Measurements from ENCODE around the gene PSMB2.

Gene PSMB2

GRCh38 chr1:35599411-35599810, 41.9 kb downstream of the PSMB2 start:
- H3K36me3 ChIP-seq (ENCODE audit: control insufficient read depth in 4 of 4, insufficient read depth in 4 of 4, low read length in 3 of 4): peaks cover 12 to 52% (median 24%) of the 10 kb centered on the region in 4 experiments
- CTCF ChIA-PET: interaction anchor here (1.7 kb wide), 1 partner anchor 16 kb away, joined by 3 read pairs; no protein-coding TSS in a partner anchor
- 97% methylated on average over 3 of the region's 3 CpGs for WGBS (ENCODE audit: insufficient coverage)

GRCh38 chr1:35598895-35599294, 42.4 kb downstream of the PSMB2 start:
- no peak for DNase-seq
- H3K4me1 ChIP-seq (ENCODE audit: control extremely low read depth in 1 of 4, control insufficient read depth in 4 of 4, insufficient read depth in 4 of 4, low read length in 3 of 4): no peaks in the 10 kb centered on the region
- POLR2A ChIA-PET: interaction anchor here (1.2 kb wide), 1 partner anchor 21 kb away, joined by 3 read pairs; no protein-coding TSS in a partner anchor
- H3K36me3 ChIP-seq (ENCODE audit: control insufficient read depth in 4 of 4, insufficient read depth in 4 of 4, low read length in 3 of 4): peaks cover 12 to 52% (median 21%) of the 10 kb centered on the region in 4 experiments
- H3K27me3 ChIP-seq (replicated peaks in 2 of 5; ENCODE audit: control insufficient read depth in 4 of 5, insufficient read depth in 5 of 5, low read length in 4 of 5): no peaks in the 10 kb centered on the region
- no peaks in the 10 kb centered on the region for H3K9me3 ChIP-seq (ENCODE audit: control extremely low read depth in 1 of 5, control insufficient read depth in 4 of 5, insufficient read depth in 2 of 5, low read depth in 1 of 5, low read length in 4 of 5)
- no peak overlapping the region for H3K4me3 ChIP-seq (ENCODE audit: control insufficient read depth in 1 of 7, extremely low read depth in 1 of 7, insufficient read depth in 4 of 7, low read depth in 2 of 7, low read length in 6 of 7)
- 100% methylated on average over 1 of the region's 2 CpGs for WGBS (ENCODE audit: insufficient coverage)
- H3K27ac ChIP-seq (ENCODE audit: insufficient read depth in 1 of 2, low read depth in 1 of 2, low read length in 2 of 2, poor library complexity in 1 of 2, severe bottlenecking in 2 of 2): no peak overlapping the region
- CTCF ChIA-PET: interaction anchor here (1.7 kb wide), 1 partner anchor 16 kb away, joined by 3 read pairs; no protein-coding TSS in a partner anchor

More at GRCh38 chr1:35599411-35599810, 41.9 kb downstream of the PSMB2 start:
- Histone ChIP-seq H3K4me1 (ENCODE audit: control extremely low read depth in 1 of 4, control insufficient read depth in 4 of 4, insufficient read depth in 4 of 4, low read length in 3 of 4) (no peaks in the 10 kb centered on the region), H3K9me3 (ENCODE audit: control extremely low read depth in 1 of 5, control insufficient read depth in 4 of 5, insufficient read depth in 2 of 5, low read depth in 1 of 5, low read length in 4 of 5) (no peaks in the 10 kb centered on the region), H3K27me3 (replicated peaks in 2 of 5; ENCODE audit: control insufficient read depth in 4 of 5, insufficient read depth in 5 of 5, low read length in 4 of 5) (no peaks in the 10 kb centered on the region), H3K27ac (ENCODE audit: insufficient read depth in 1 of 2, low read depth in 1 of 2, low read length in 2 of 2, poor library complexity in 1 of 2, severe bottlenecking in 2 of 2) (no peak overlapping the region), H3K4me3 (ENCODE audit: control insufficient read depth in 1 of 7, extremely low read depth in 1 of 7, insufficient read depth in 4 of 7, low read depth in 2 of 7, low read length in 6 of 7) (no peak overlapping the region)
- POLR2A ChIA-PET: interaction anchor here (1.2 kb wide), 1 partner anchor 21 kb away, joined by 3 read pairs; no protein-coding TSS in a partner anchor
- DNase-seq: no peak

- Histone ChIP-seq H3K4me3 (ENCODE audit: control insufficient read depth in 1 of 7, extremely low read depth in 1 of 7, insufficient read depth in 4 of 7, low read depth in 2 of 7, low read length in 6 of 7) (no peak overlapping the region), H3K4me1 (ENCODE audit: control extremely low read depth in 1 of 4, control insufficient read depth in 4 of 4, insufficient read depth in 4 of 4, low read length in 3 of 4) (peaks cover 0 to 8% (median 5%) of the 10 kb centered on the region in 4 experiments), H3K36me3 (ENCODE audit: control insufficient read depth in 4 of 4, insufficient read depth in 4 of 4, low read length in 3 of 4) (peaks cover 9 to 48% (median 16%) of the 10 kb centered on the region in 4 experiments), H3K9me3 (ENCODE audit: control extremely low read depth in 1 of 5, control insufficient read depth in 4 of 5, insufficient read depth in 2 of 5, low read depth in 1 of 5, low read length in 4 of 5) (no peaks in the 10 kb centered on the region), H3K27me3 (replicated peaks in 2 of 5; ENCODE audit: control insufficient read depth in 4 of 5, insufficient read depth in 5 of 5, low read length in 4 of 5) (no peaks in the 10 kb centered on the region), H3K27ac (ENCODE audit: insufficient read depth in 1 of 2, low read depth in 1 of 2, low read length in 2 of 2, poor library complexity in 1 of 2, severe bottlenecking in 2 of 2) (no peak overlapping the region)
- CTCF ChIA-PET: no interaction called here
- no CpG with 5 or more reads among the region's 5 CpGs for WGBS (ENCODE audit: insufficient coverage)
- no peak for DNase-seq
- POLR2A ChIA-PET: no interaction called here
These were observed 43.5 kb downstream of the PSMB2 start for GRCh38 chr1:35597870-35598269.

- Histone ChIP-seq H3K9me3 (ENCODE audit: control extremely low read depth in 1 of 5, control insufficient read depth in 4 of 5, insufficient read depth in 2 of 5, low read depth in 1 of 5, low read length in 4 of 5) (no peaks in the 10 kb centered on the region), H3K4me3 (ENCODE audit: control insufficient read depth in 1 of 7, extremely low read depth in 1 of 7, insufficient read depth in 4 of 7, low read depth in 2 of 7, low read length in 6 of 7) (no peak overlapping the region), H3K36me3 (ENCODE audit: control insufficient read depth in 4 of 4, insufficient read depth in 4 of 4, low read length in 3 of 4) (peaks cover 4 to 39% (median 12%) of the 10 kb centered on the region in 4 experiments), H3K4me1 (ENCODE audit: control extremely low read depth in 1 of 4, control insufficient read depth in 4 of 4, insufficient read depth in 4 of 4, low read length in 3 of 4) (peaks cover 0 to 12% (median 6%) of the 10 kb centered on the region in 4 experiments), H3K27ac (ENCODE audit: insufficient read depth in 1 of 2, low read depth in 1 of 2, low read length in 2 of 2, poor library complexity in 1 of 2, severe bottlenecking in 2 of 2) (no peak overlapping the region), H3K27me3 (replicated peaks in 2 of 5; ENCODE audit: control insufficient read depth in 4 of 5, insufficient read depth in 5 of 5, low read length in 4 of 5) (no peaks in the 10 kb centered on the region)
- POLR2A ChIA-PET: no interaction called here
- CTCF ChIA-PET: no interaction called here
- no peak for DNase-seq
- 100% methylated on average over 5 of the region's 7 CpGs for WGBS (ENCODE audit: insufficient coverage)
These were observed 45.6 kb downstream of the PSMB2 start for GRCh38 chr1:35595684-35596083.

- H3K4me3 ChIP-seq (ENCODE audit: control insufficient read depth in 1 of 7, extremely low read depth in 1 of 7, insufficient read depth in 4 of 7, low read depth in 2 of 7, low read length in 6 of 7): no peak overlapping the region
- peaks cover 0 to 38% (median 19%) of the 10 kb centered on the region in 4 experiments for H3K36me3 ChIP-seq (ENCODE audit: control insufficient read depth in 4 of 4, insufficient read depth in 4 of 4, low read length in 3 of 4)
- 94% methylated on average over 6 of the region's 9 CpGs for WGBS (ENCODE audit: insufficient coverage)
- H3K27me3 ChIP-seq (replicated peaks in 2 of 5; ENCODE audit: control insufficient read depth in 4 of 5, insufficient read depth in 5 of 5, low read length in 4 of 5): no peaks in the 10 kb centered on the region
- H3K27ac ChIP-seq (ENCODE audit: insufficient read depth in 1 of 2, low read depth in 1 of 2, low read length in 2 of 2, poor library complexity in 1 of 2, severe bottlenecking in 2 of 2): no peak overlapping the region
- ChIA-PET POLR2A (interaction anchor here (1.2 kb wide), 1 partner anchor 17 kb away, joined by 4 read pairs; no protein-coding TSS in a partner anchor), CTCF (interaction anchor here (1.0 to 1.4 kb wide), 4 partner anchors 15 to 182 kb away, joined by 3 to 4 read pairs (median 4); no protein-coding TSS in a partner anchor)
- peaks cover 0 to 12% (median 6%) of the 10 kb centered on the region in 4 experiments for H3K4me1 ChIP-seq (ENCODE audit: control extremely low read depth in 1 of 4, control insufficient read depth in 4 of 4, insufficient read depth in 4 of 4, low read length in 3 of 4)
- no peak for DNase-seq
- no peaks in the 10 kb centered on the region for H3K9me3 ChIP-seq (ENCODE audit: control extremely low read depth in 1 of 5, control insufficient read depth in 4 of 5, insufficient read depth in 2 of 5, low read depth in 1 of 5, low read length in 4 of 5)
These were observed 47.1 kb downstream of the PSMB2 start for GRCh38 chr1:35594005-35594760.

- POLR2A ChIA-PET: interaction anchor here (1.2 kb wide), 1 partner anchor 16 kb away, joined by 4 read pairs; no protein-coding TSS in a partner anchor
These were observed 48.1 kb downstream of the PSMB2 start for GRCh38 chr1:35592991-35593769.

More at GRCh38 chr1:35592991-35593769, 48.1 kb downstream of the PSMB2 start:
- Histone ChIP-seq H3K9me3 (ENCODE audit: control extremely low read depth in 1 of 5, control insufficient read depth in 4 of 5, insufficient read depth in 2 of 5, low read depth in 1 of 5, low read length in 4 of 5) (no peaks in the 10 kb centered on the region), H3K36me3 (ENCODE audit: control insufficient read depth in 4 of 4, insufficient read depth in 4 of 4, low read length in 3 of 4) (peaks cover 0 to 35% (median 20%) of the 10 kb centered on the region in 4 experiments), H3K27me3 (replicated peaks in 2 of 5; ENCODE audit: control insufficient read depth in 4 of 5, insufficient read depth in 5 of 5, low read length in 4 of 5) (no peaks in the 10 kb centered on the region), H3K4me3 (ENCODE audit: control insufficient read depth in 1 of 7, extremely low read depth in 1 of 7, insufficient read depth in 4 of 7, low read depth in 2 of 7, low read length in 6 of 7) (no peak overlapping the region), H3K27ac (ENCODE audit: insufficient read depth in 1 of 2, low read depth in 1 of 2, low read length in 2 of 2, poor library complexity in 1 of 2, severe bottlenecking in 2 of 2) (no peak overlapping the region), H3K4me1 (ENCODE audit: control extremely low read depth in 1 of 4, control insufficient read depth in 4 of 4, insufficient read depth in 4 of 4, low read length in 3 of 4) (peaks cover 0 to 12% (median 6%) of the 10 kb centered on the region in 4 experiments)
- CTCF ChIA-PET: interaction anchor here (1.0 to 1.4 kb wide), 4 partner anchors 16 to 183 kb away, joined by 3 to 4 read pairs (median 4); no protein-coding TSS in a partner anchor
- WGBS (ENCODE audit: insufficient coverage): 76% methylated on average over 6 of the region's 8 CpGs
- DNase-seq: peak in 2 of 3 donors; percentile 48 to 53

Measured in common myeloid progenitor, CD34-positive (primary cell).